GM12878 (cell line): ENCODE results near the gene CTNNA3.

Source experiments
- ASH2L ChIP-seq: fragments of 300-600, 200-600 bp; sonication (generic); IDR thresholded peaks from 2 replicates; pipeline ENCODE4 v1.6.1; 2017; ENCODE audit warnings: low read depth, mild to moderate bottlenecking, borderline replicate concordance
- CHD1 ChIP-seq: IDR thresholded peaks from 2 replicates; pipeline ENCODE4 v1.6.1; 2012; ENCODE audit warnings: low read depth, low read length, improper control_type of control experiment
- POLR2AphosphoS5 ChIP-seq: IDR thresholded peaks from 2 replicates; pipeline ENCODE4 v1.6.1; 2011; ENCODE audit warnings: mild to moderate bottlenecking, low read length, inconsistent platforms
- TF ChIP-seq, protein P1 (sequence below): fragments of 450-650 bp; conservative IDR thresholded peaks from 2 replicates; pipeline ENCODE4 v1.6.1; 2017; ENCODE audit warnings: mild to moderate bottlenecking, moderate library complexity

DNA sequence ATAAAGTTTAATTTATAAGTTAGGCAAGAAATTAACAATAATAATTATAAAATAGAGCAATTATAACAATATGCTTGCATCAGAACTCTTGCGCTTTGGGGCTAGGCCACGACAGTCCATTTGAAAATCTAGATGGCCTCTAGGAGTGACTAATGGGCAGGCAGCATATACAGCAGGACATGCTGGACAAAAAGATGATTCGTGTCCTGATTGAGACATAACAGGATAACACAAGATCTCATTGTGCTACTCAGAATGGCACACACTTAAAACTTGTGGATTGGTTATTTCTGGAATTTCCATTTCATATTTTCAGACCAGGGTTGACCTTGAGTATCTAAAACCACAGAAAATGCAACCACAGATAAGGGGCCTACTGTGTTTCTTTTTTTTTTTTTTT, 27.5 kb downstream of the CTNNA3 start:
- TF ChIP-seq CHD1 = no peak
- TF ChIP-seq, protein P1, sequence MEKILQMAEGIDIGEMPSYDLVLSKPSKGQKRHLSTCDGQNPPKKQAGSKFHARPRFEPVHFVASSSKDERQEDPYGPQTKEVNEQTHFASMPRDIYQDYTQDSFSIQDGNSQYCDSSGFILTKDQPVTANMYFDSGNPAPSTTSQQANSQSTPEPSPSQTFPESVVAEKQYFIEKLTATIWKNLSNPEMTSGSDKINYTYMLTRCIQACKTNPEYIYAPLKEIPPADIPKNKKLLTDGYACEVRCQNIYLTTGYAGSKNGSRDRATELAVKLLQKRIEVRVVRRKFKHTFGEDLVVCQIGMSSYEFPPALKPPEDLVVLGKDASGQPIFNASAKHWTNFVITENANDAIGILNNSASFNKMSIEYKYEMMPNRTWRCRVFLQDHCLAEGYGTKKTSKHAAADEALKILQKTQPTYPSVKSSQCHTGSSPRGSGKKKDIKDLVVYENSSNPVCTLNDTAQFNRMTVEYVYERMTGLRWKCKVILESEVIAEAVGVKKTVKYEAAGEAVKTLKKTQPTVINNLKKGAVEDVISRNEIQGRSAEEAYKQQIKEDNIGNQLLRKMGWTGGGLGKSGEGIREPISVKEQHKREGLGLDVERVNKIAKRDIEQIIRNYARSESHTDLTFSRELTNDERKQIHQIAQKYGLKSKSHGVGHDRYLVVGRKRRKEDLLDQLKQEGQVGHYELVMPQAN = no peak
- no peak for TF ChIP-seq POLR2AphosphoS5
- TF ChIP-seq ASH2L = no peak
